Osteoblast (primary cell): ENCODE measurements around the gene CEP164. TPM values are rescaled to one million over a fixed set of nuclear protein-coding genes. Genes with fewer than 3 reads are reported as not detected.

ENCODE experiments used
- DNase-seq: peaks from one replicate; pipeline ENCODE4 v3.0.0; 2011; ENCODE audit warnings: low spot score, mixed read lengths; ENCODE audit not compliant: insufficient read length; ENCODE audit errors: missing footprints
- H2AFZ ChIP-seq: 2 replicates; pipeline ENCODE4 v1.6.0; 2011; ENCODE audit warnings: mild to moderate bottlenecking, low read length
- H3K27ac ChIP-seq: 2 replicates; pipeline ENCODE4 v1.5.1; 2011; ENCODE audit warnings: mild to moderate bottlenecking, low read depth, low read length, moderate library complexity
- H3K27me3 ChIP-seq: 2 replicates; pipeline ENCODE4 v1.6.0; 2012; ENCODE audit warnings: mild to moderate bottlenecking, control low read depth, inconsistent platforms, low read length, moderate library complexity; ENCODE audit not compliant: insufficient read depth
- H3K36me3 ChIP-seq: 2 replicates; pipeline ENCODE4 v1.5.1; 2011; ENCODE audit warnings: mild to moderate bottlenecking, low read length, control low read depth, moderate library complexity; ENCODE audit not compliant: insufficient read depth
- H3K4me1 ChIP-seq: 2 replicates; pipeline ENCODE4 v1.5.1; 2011; ENCODE audit warnings: mild to moderate bottlenecking, low read length, control low read depth, moderate library complexity; ENCODE audit not compliant: insufficient read depth
- H3K4me2 ChIP-seq: 2 replicates; pipeline ENCODE4 v1.6.0; 2011; ENCODE audit warnings: mild to moderate bottlenecking, low read length; ENCODE audit not compliant: insufficient read depth
- H3K4me3 ChIP-seq: fragments of 200-600 bp; sonication (generic); 3 replicates; pipeline ENCODE4 v1.5.1; 2012; ENCODE audit warnings: mild to moderate bottlenecking, low read length, inconsistent platforms; ENCODE audit not compliant: insufficient read depth
- H3K79me2 ChIP-seq: 2 replicates; pipeline ENCODE4 v1.6.0; 2012; ENCODE audit warnings: mild to moderate bottlenecking, low read length, control low read depth, inconsistent platforms; ENCODE audit not compliant: insufficient read depth
- H3K9me3 ChIP-seq: 2 replicates; pipeline ENCODE4 v1.5.1; 2011; ENCODE audit warnings: low read depth, low read length, control low read depth
- H4K20me1 ChIP-seq: 2 replicates; pipeline ENCODE4 v1.6.0; 2012; ENCODE audit warnings: mild to moderate bottlenecking, low read length, control low read depth; ENCODE audit not compliant: insufficient read depth
- CTCF ChIP-seq: IDR thresholded peaks from 2 replicates; pipeline ENCODE4 v1.5.1; 2011; ENCODE audit warnings: mild to moderate bottlenecking, low read depth, low read length, moderate library complexity; ENCODE audit errors: extremely low read depth
- total RNA-seq: library from RNA; depleted of rRNA; stranded (reverse); fragments of >200 nt; gene quantifications from 2 replicates; pipeline ENCODE4 v1.2.3, GENCODE V29; 2012

CEP164 gene
- total RNA-seq, 1 donor = 38.0 TPM

GRCh38 chr11:117421041-117421440 lies 93.4 kb downstream of the CEP164 start:
- Histone ChIP-seq H2AFZ (no peak overlapping the region), H3K79me2 (no peaks in the 10 kb centered on the region), H3K4me1 (peaks cover 6% of the 10 kb centered on the region), H4K20me1 (no peaks in the 10 kb centered on the region), H3K9me3 (no peaks in the 10 kb centered on the region), H3K4me2 (no peak overlapping the region), H3K27me3 (peaks cover 8% of the 10 kb centered on the region), H3K27ac (no peak overlapping the region), H3K4me3 (no peak overlapping the region), H3K36me3 (no peaks in the 10 kb centered on the region)
- peak; percentile 11 for DNase-seq
- no peak for TF ChIP-seq CTCF

DNA sequence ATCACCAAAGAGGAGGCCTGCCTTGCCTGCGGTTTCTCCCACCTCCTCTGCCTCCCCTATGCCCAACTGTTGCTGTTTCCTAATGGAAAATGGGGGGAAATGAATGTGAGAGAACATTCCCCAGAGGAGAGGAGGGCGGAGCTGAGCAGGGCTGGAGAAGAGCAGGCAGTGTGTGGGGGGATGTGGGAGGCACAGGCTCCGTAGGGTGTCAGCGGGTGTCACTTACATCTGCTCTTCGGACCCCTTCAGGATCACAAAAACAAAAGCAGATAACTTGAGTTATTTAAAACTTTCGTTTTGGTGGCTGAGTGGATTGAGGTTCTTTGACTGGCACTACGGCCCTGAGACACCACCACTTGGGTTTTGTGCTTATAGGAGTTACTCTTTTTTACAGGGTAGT lies 93.8 kb downstream of the CEP164 start:
- peaks cover 8% of the 10 kb centered on the region for H3K27me3 ChIP-seq
- peaks cover 6% of the 10 kb centered on the region for H3K4me1 ChIP-seq
- no peak for TF ChIP-seq CTCF
- no peaks in the 10 kb centered on the region for H4K20me1 ChIP-seq
- no peaks in the 10 kb centered on the region for H3K36me3 ChIP-seq
- DNase-seq = peak; percentile 82
- no peak overlapping the region for H2AFZ ChIP-seq
- H3K4me3 ChIP-seq = no peak overlapping the region
- H3K27ac ChIP-seq = no peak overlapping the region
- no peaks in the 10 kb centered on the region for H3K9me3 ChIP-seq
- no peaks in the 10 kb centered on the region for H3K79me2 ChIP-seq
- no peak overlapping the region for H3K4me2 ChIP-seq

GRCh38 chr11:117423046-117423575 lies 95.5 kb downstream of the CEP164 start:
- no peak overlapping the region for H2AFZ ChIP-seq
- H3K79me2 ChIP-seq = no peaks in the 10 kb centered on the region
- H3K9me3 ChIP-seq = no peaks in the 10 kb centered on the region
- no peaks in the 10 kb centered on the region for H4K20me1 ChIP-seq
- H3K36me3 ChIP-seq = no peaks in the 10 kb centered on the region
- peaks cover 6% of the 10 kb centered on the region for H3K4me1 ChIP-seq
- H3K4me3 ChIP-seq = no peak overlapping the region
- no peak overlapping the region for H3K4me2 ChIP-seq
- TF ChIP-seq CTCF = no peak
- DNase-seq = peak; percentile 38
- H3K27ac ChIP-seq = no peak overlapping the region
- peaks cover 12% of the 10 kb centered on the region for H3K27me3 ChIP-seq

DNA sequence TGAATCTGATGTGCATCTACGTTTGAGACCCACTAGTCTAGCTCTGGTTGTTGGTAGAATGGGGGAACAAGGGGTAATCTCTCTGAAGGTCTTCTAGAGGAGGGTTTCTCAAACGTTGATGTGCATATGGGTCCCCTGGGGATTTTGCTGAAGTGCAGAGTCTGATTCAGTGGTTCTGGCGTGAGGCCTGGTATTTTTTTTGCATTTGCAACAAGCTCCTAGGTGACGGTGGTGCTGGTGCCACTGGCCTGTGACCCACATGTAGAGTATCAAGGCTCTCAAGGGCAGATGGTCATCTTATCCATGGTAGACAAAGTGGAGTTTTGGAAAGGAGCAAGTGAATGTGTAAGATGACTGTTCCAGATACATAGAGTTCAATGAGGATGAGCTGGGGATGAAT lies 97.1 kb downstream of the CEP164 start:
- Histone ChIP-seq H3K27me3 (peaks cover 12% of the 10 kb centered on the region), H3K36me3 (no peaks in the 10 kb centered on the region), H3K4me1 (peaks cover 6% of the 10 kb centered on the region), H3K4me2 (no peak overlapping the region), H3K4me3 (no peak overlapping the region), H2AFZ (no peak overlapping the region), H4K20me1 (no peaks in the 10 kb centered on the region), H3K79me2 (no peaks in the 10 kb centered on the region), H3K9me3 (no peaks in the 10 kb centered on the region), H3K27ac (no peak overlapping the region)
- peak; percentile 93 for DNase-seq
- no peak for TF ChIP-seq CTCF
